GM12875 (cell line): ENCODE data around the gene NCAPD3.

Experiments
- H3K4me3 ChIP-seq: one replicate; pipeline ENCODE4 v1.5.1; 2011; ENCODE audit warnings: low read depth, low read length, control low read depth
- TF ChIP-seq, protein P1 (sequence below): IDR thresholded peaks from 2 replicates; pipeline ENCODE4 v1.5.1; 2011; ENCODE audit warnings: low read depth, mild to moderate bottlenecking, control low read depth, inconsistent platforms, low read length, moderate library complexity, borderline replicate concordance; ENCODE audit not compliant: insufficient read depth

The NCAPD3 gene

DNA sequence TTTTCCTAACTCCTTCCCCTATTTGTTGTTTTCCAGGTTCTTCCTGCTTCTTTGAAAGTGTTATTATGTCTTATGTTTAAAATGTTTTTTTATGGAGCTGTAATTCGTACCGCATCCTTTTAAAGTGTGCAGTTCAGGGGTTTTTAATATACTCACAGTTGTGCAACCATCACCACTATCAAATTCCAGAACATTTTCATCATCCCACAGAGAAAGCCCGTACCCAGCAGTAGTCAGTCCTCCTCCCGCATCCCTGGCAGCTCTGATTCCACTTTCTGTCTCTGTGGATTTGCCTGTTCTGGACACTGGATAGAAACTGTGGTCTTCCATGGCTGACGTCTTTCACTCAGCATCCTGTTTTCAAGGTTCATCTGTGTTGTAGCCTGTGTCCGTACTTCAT lies 81.2 kb downstream of the NCAPD3 start:
- H3K4me3 ChIP-seq = no peak overlapping the region
- TF ChIP-seq, protein P1, sequence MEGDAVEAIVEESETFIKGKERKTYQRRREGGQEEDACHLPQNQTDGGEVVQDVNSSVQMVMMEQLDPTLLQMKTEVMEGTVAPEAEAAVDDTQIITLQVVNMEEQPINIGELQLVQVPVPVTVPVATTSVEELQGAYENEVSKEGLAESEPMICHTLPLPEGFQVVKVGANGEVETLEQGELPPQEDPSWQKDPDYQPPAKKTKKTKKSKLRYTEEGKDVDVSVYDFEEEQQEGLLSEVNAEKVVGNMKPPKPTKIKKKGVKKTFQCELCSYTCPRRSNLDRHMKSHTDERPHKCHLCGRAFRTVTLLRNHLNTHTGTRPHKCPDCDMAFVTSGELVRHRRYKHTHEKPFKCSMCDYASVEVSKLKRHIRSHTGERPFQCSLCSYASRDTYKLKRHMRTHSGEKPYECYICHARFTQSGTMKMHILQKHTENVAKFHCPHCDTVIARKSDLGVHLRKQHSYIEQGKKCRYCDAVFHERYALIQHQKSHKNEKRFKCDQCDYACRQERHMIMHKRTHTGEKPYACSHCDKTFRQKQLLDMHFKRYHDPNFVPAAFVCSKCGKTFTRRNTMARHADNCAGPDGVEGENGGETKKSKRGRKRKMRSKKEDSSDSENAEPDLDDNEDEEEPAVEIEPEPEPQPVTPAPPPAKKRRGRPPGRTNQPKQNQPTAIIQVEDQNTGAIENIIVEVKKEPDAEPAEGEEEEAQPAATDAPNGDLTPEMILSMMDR = no peak

DNA sequence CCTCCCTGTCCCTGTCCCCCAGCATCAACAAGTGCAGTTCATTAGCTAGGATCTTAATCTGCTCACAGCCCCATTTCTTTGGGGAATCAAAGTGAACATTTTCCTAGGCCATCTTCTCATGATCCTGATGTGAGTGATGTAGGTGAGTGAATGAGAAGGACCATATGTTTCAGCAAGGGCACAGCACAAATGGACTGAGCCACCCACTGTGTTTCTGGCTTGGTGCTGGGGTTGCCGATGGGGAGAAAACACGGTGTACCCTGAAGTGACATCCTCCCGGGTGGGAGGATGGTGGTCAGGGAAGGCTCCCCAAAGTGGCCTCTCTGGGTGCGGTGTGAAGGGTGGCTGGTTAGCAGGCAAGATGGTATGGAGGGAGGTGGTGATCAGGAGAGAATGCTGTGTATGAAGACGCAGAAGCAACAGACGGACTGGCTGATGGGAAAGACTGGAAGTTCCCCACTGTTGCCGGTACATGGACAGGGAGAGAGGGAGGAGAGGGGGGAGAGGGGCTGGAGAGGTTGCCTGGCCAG lies 82.7 kb downstream of the NCAPD3 start:
- TF ChIP-seq, protein P1 = no peak

DNA sequence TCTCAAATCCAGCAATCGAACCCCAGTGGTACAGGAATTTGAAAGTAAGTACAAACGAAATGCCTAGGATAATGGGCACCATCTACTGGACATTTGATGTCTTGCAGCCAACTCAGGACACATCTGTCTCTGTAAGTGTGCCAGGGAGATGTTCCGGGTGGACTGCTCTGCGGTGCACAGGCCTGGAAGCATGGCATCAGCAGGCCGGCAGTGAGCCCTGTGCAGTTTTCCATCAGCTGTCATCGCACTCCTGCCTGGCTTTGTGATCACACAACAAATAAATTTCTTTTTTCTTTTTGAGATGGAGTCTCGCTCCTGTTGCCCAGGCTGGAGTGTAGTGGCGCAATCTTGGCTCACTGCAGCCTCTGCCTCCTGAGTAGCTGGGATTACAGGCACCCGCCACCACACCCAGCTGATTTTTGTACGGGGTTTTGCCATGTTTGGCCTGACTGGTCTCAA lies 83.9 kb downstream of the NCAPD3 start:
- TF ChIP-seq, protein P1 = peak; percentile 67

More for the DNA sequence above, 82.7 kb downstream of the NCAPD3 start:
- H3K4me3 ChIP-seq = no peak overlapping the region

DNA sequence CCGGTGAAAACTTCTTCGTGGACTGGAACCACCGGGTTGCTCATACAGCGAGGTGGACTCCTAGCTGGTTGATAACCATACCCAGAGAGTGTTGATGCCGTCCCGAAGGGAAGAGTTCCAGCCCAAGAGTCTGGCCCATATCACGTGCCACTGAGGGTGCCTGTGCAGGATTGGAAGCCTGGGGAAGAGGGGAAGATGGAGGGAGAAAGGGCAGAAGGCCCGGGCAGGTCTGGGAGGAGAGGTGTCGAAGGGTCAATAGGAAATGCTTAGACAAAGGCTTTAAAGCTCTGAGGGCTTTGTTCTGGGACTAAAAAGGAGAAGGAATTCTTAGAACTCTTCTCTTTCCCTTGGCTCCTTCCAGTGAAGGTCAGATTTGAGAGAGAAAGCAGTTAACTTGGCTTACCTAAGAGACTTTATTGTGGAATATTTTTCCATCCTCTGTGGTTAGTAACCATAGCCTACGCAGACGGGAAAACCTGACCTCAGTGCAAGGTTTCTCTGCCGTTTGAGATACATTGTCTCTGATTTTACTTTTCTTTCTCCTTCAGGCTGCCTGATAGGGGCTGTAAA lies 84.4 kb downstream of the NCAPD3 start:
- TF ChIP-seq, protein P1 = no peak
- H3K4me3 ChIP-seq = no peak overlapping the region

More for the DNA sequence above, 83.9 kb downstream of the NCAPD3 start:
- no peak overlapping the region for H3K4me3 ChIP-seq

DNA sequence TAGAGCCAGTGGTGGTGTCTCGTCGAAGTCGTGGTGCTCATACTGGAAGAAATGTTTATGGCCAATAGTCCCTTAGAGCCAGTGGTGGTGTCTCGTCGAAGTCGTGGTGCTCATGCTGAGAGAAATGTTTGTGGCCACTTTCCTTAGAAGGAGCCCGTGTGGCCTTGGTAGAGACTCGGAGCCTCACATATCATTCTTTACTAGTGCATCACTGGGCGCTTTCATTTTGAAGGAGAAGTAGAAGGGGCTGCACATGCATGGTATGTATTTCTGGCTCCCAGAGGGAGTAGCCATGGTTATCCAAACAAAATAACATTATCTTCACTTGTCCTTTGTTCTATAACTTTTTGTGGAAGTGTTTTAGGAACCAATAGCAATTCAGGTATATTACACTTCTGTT lies 85.4 kb downstream of the NCAPD3 start:
- no peak overlapping the region for H3K4me3 ChIP-seq
- TF ChIP-seq, protein P1 = no peak

DNA sequence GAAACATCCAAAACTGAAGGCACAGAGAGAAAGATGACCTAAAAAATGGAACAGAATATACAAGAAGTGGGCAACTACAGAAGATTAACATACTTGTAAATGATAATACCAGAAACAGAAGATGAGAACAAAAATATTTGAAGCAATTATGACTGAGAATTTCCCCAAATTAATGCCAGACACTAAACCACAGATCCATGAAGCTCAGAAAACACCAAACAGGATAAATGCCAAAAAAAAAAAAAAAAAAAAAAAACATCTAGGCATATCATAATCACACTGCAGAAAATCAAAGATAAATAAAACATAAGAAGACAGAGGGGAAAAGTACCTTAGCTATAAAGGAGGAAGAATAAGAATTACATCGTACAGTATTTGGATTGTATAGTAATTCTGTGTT lies 89.6 kb downstream of the NCAPD3 start:
- no peak overlapping the region for H3K4me3 ChIP-seq
- TF ChIP-seq, protein P1 = no peak

DNA sequence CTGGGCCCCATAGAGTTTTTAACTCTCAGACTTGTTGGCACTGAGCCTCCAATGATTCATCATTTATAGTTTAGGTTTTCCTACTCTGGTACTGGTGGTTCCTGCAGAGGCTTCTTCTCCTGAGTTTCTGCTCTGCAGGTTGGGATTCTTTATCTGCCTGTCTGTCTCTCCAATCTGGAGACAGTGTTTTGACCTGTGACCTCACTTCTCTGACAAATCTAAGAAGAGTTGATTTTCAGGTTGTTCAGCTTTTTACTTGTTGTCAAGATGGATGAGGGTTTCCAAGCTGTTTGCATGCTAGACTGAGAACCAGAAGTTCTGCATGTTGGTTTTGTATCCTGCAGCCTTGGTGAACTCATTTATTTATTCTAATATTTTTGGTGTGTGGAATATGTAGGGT lies 91.0 kb downstream of the NCAPD3 start:
- TF ChIP-seq, protein P1 = no peak
- no peak overlapping the region for H3K4me3 ChIP-seq
